HG03159 (cell line): ENCODE results near the gene GRAP2.

Experiments
- ATAC-seq: cut with Tn5 transposase; IDR thresholded peaks from one replicate; pipeline ENCODE4 v1.9.1; 2021; ENCODE audit warnings: mild to moderate bottlenecking, moderate library complexity; ENCODE audit not compliant: unreplicated experiment

The GRAP2 gene

GRCh38 chr22:39960791-39961746 is 60.2 kb downstream of the GRAP2 start:
- ATAC-seq: peak; percentile 81

GRCh38 chr22:39962071-39962470 is 61.2 kb downstream of the GRAP2 start:
- ATAC-seq: no peak

GRCh38 chr22:39965748-39966147 is 64.9 kb downstream of the GRAP2 start:
- ATAC-seq: no peak

GRCh38 chr22:39966470-39966869 is 65.6 kb downstream of the GRAP2 start:
- ATAC-seq: no peak

GRCh38 chr22:39967103-39967829 is 66.4 kb downstream of the GRAP2 start:
- ATAC-seq: no peak

GRCh38 chr22:39967996-39968972 is 67.4 kb downstream of the GRAP2 start:
- ATAC-seq: no peak

GRCh38 chr22:39970742-39971141 is 69.9 kb downstream of the GRAP2 start:
- ATAC-seq: no peak

GRCh38 chr22:39972641-39973040 is 71.8 kb downstream of the GRAP2 start:
- ATAC-seq: no peak

GRCh38 chr22:39973656-39974055 is 72.8 kb downstream of the GRAP2 start:
- ATAC-seq: no peak

- no peak for ATAC-seq
These were observed 73.2 kb downstream of the GRAP2 start for GRCh38 chr22:39974065-39974464.

GRCh38 chr22:39979048-39979447 is 78.2 kb downstream of the GRAP2 start:
- ATAC-seq: no peak

GRCh38 chr22:39979458-39979857 is 78.6 kb downstream of the GRAP2 start:
- ATAC-seq: no peak

GRCh38 chr22:39980596-39980995 is 79.7 kb downstream of the GRAP2 start:
- ATAC-seq: no peak

- no peak for ATAC-seq
These were observed 82.5 kb downstream of the GRAP2 start for GRCh38 chr22:39983346-39983745.

- no peak for ATAC-seq
These were observed 83.1 kb downstream of the GRAP2 start for GRCh38 chr22:39984006-39984405.

- no peak for ATAC-seq
These were observed 83.9 kb downstream of the GRAP2 start for GRCh38 chr22:39984746-39985145.

GRCh38 chr22:39985383-39986035 is 84.6 kb downstream of the GRAP2 start:
- no peak for ATAC-seq

- no peak for ATAC-seq
These were observed 87.7 kb downstream of the GRAP2 start for GRCh38 chr22:39988386-39989114.

- ATAC-seq: no peak
These were observed 88.7 kb downstream of the GRAP2 start for GRCh38 chr22:39989633-39990032.

- no peak for ATAC-seq
These were observed 89.8 kb downstream of the GRAP2 start for GRCh38 chr22:39990686-39991085.
